ENCODE data around the gene CBX3. TPM values are rescaled to one million over a fixed set of nuclear protein-coding genes. Genes with fewer than 3 reads are reported as not detected.

Gene CBX3
- total RNA-seq, 1 experiment from 2014 or later = 215 TPM

DNA sequence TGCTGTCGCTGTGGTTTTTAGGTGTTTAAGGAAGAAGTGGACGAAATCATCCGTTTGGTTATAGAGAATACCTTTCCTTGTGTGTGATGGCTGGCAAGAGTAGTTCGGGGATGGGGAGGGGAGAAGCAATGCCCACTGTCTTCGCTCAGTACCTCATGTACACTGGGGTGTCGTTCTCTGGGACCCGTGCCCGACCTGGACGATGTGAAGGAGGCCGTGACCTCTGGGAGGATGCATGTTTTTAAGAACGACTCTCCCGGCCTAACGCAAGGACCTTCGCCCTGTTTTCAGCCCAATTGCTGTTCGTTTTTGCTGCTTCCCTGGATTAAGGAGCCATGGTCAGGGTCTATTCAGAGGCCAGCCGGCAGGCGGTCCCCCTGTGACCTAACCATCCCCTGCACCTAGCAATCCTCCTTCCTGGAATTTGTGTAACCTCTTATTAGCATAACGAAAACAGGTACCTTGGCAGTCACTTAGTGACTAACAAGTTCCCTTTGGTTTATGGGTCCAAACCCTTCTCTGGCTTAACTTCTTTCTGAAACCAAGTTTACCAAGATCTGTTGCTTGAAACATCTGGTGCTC is 48.2 kb upstream of the CBX3 start:
- H3K36me3 Mint-ChIP-seq (ENCODE audit: insufficient read depth, unreplicated experiment) = peaks cover 14% of the 10 kb centered on the region
- POLR2A ChIA-PET = no interaction called here
- peak in 1 of 2 experiments; percentile 32 for DNase-seq

DNA sequence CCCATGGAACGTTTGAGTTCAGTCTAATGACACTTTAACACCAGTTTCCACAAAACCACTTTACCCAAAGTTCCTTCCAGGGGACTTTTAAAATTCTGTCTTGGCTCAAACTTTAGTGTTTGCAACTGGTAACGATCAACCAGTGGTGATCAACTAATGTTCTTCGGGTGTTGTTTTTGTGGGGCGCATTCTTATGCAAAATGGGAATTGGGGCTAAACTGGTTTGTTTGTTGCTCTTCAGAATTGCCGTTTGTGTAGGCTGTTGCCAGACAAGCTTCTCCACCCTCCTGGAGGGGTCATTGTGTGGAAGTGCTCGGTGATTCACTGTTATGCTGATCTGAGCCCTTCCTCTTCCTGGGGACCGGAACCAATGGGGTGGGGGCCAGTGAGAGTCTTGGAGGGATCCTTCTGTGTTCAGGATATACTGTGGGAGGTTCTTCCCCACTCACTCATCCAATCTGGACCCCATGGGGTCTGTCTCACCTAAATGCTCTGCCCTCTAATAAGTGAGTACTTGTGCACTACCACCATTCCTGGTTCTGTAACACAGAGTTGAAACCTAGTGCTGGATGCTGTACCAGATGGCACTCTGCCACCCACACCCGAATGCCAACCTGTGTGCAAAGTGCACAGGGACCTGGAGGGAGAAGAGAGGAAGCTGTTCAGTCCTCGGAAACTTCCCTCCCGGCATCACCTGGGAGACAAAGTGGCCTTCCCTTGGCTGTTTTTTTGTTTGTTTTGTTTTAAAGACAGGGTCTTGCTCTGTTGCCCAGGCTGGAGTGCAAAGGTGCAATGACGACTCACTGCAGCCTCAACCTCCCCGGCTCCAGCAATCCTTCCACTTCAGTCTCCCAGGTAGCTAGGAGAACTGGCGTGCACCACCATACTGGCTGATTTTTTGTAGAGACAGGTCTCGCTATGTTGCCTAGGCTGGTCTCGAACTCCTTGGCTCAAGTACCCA is 47.4 kb upstream of the CBX3 start:
- Histone ChIP-seq H3K9me3 (no peaks in the 10 kb centered on the region), H3K4me3 (ENCODE audit: low read depth, low read length) (peak overlapping the region; percentile 77), H3K4me1 (peaks cover 62% of the 10 kb centered on the region), H3K36me3 (ENCODE audit: control insufficient read depth, insufficient read depth, low read length) (no peaks in the 10 kb centered on the region; the same call in 1 of the 2 replicates), H3K27me3 (replicated peaks; ENCODE audit: control insufficient read depth, insufficient read depth, low read length) (no peaks in the 10 kb centered on the region)
- TF ChIP-seq, protein P1, sequence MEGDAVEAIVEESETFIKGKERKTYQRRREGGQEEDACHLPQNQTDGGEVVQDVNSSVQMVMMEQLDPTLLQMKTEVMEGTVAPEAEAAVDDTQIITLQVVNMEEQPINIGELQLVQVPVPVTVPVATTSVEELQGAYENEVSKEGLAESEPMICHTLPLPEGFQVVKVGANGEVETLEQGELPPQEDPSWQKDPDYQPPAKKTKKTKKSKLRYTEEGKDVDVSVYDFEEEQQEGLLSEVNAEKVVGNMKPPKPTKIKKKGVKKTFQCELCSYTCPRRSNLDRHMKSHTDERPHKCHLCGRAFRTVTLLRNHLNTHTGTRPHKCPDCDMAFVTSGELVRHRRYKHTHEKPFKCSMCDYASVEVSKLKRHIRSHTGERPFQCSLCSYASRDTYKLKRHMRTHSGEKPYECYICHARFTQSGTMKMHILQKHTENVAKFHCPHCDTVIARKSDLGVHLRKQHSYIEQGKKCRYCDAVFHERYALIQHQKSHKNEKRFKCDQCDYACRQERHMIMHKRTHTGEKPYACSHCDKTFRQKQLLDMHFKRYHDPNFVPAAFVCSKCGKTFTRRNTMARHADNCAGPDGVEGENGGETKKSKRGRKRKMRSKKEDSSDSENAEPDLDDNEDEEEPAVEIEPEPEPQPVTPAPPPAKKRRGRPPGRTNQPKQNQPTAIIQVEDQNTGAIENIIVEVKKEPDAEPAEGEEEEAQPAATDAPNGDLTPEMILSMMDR (IDR thresholded peaks at IDR 0.05; ENCODE audit: insufficient read depth in 1 of 2, low read depth in 1 of 2, low read length in 1 of 2, severe bottlenecking in 1 of 2, unreplicated experiment in 1 of 2) = no peak
- intact Hi-C loops (cut with micrococcal nuclease; ENCODE audit: unreplicated experiment) = loop anchor here (1.0 to 10.0 kb wide), 3 partner anchors 25 to 149 kb away; no protein-coding TSS in a partner anchor
- Mint-ChIP-seq H3K4me1 (ENCODE audit: low read depth, unreplicated experiment) (peaks cover 43% of the 10 kb centered on the region), H3K4me3 (ENCODE audit: unreplicated experiment) (peak overlapping the region; percentile 91), H3K27ac (ENCODE audit: unreplicated experiment) (peak overlapping the region; percentile 66), H3K36me3 (ENCODE audit: insufficient read depth, unreplicated experiment) (peaks cover 19% of the 10 kb centered on the region), H3K27me3 (ENCODE audit: insufficient read depth, unreplicated experiment) (no peaks in the 10 kb centered on the region), H3K9me3 (ENCODE audit: unreplicated experiment) (no peaks in the 10 kb centered on the region)
- no TSS peak for BruUV-seq (replicated peaks)
- ChIA-PET POLR2A (no interaction called here), CTCF (no interaction called here)
- DNase-seq = no peak

More for the DNA sequence above, 48.2 kb upstream of the CBX3 start:
- H3K9me3 ChIP-seq = no peaks in the 10 kb centered on the region
- Mint-ChIP-seq H3K4me3 (ENCODE audit: unreplicated experiment) (peak overlapping the region; percentile 91), H3K4me1 (ENCODE audit: low read depth, unreplicated experiment) (peaks cover 35% of the 10 kb centered on the region), H3K27me3 (ENCODE audit: insufficient read depth, unreplicated experiment) (no peaks in the 10 kb centered on the region), H3K9me3 (ENCODE audit: unreplicated experiment) (no peaks in the 10 kb centered on the region), H3K27ac (ENCODE audit: unreplicated experiment) (peak overlapping the region; percentile 66)
- H3K4me1 ChIP-seq = peaks cover 54% of the 10 kb centered on the region
- CTCF ChIA-PET = no interaction called here
- TSS peak; percentile 64 for BruUV-seq (replicated peaks)
- H3K4me3 ChIP-seq (ENCODE audit: low read depth, low read length) = peak overlapping the region; percentile 77
- H3K27me3 ChIP-seq (replicated peaks; ENCODE audit: control insufficient read depth, insufficient read depth, low read length) = no peaks in the 10 kb centered on the region
- TF ChIP-seq, protein P1 (IDR thresholded peaks at IDR 0.05; ENCODE audit: insufficient read depth in 1 of 2, low read depth in 1 of 2, low read length in 1 of 2, severe bottlenecking in 1 of 2, unreplicated experiment in 1 of 2) = peak in 1 of 2 experiments; percentile 16
- no peaks in the 10 kb centered on the region; the same call in 1 of the 2 replicates for H3K36me3 ChIP-seq (ENCODE audit: control insufficient read depth, insufficient read depth, low read length)
- intact Hi-C loops (cut with micrococcal nuclease; ENCODE audit: unreplicated experiment) = loop anchor here (1.0 to 10.0 kb wide), 3 partner anchors 26 to 149 kb away; no protein-coding TSS in a partner anchor
